K562 (cell line): ENCODE data around the gene LRRC9. TPM values are rescaled to one million over a fixed set of nuclear protein-coding genes. Genes with fewer than 3 reads are reported as not detected.

Source experiments
- ATAC-seq: fragments of 200-7000 bp; cut with Tn5 transposase; 3 replicates; pipeline ENCODE4 v1.9.1; 2020; ENCODE audit warnings: moderate library complexity
- BruUV-seq: library from RNA; stranded (reverse); fragments of 400-500 nt; replicated peaks from 2 replicates; lab custom pipeline; 2021; lab: Mats Ljungman, UMichigan
- CTCF ChIA-PET: fragments of 300-600 bp; formaldehyde crosslinking; extraction: SDS; loops from one replicate; lab custom pipeline; 2021; ENCODE audit warnings: low intra/inter-chr PET ratio; lab: Yijun Ruan, JAX
- POLR2A ChIA-PET: fragments of 300-600, 350-650 bp; sonication (Branson Sonifier 250); formaldehyde crosslinking; extraction: SDS; loops from one replicate; lab custom pipeline; 2021; ENCODE audit warnings: antibody characterized with exemption, inconsistent platforms; lab: Yijun Ruan, JAX
- DNase-seq, 4 experiments: peaks; one replicate each; pipeline versions ENCODE4 v3.0.0 to v3.0.0-alpha.2; 2011 to 2018; ENCODE audit warnings: low spot score in 3 of 4, mixed read lengths in 3 of 4; ENCODE audit errors: extremely low read depth in 1 of 4
- FAIRE-seq: peaks from 2 replicates; lab custom pipeline; 2011; peaks lifted over from hg19 to GRCh38; lab: Jason Lieb, UNC
- H2AFZ ChIP-seq: 2 replicates; pipeline ENCODE4 v1.6.0; 2011; ENCODE audit warnings: low read depth, low read length, control low read depth, inconsistent platforms
- H3K27ac ChIP-seq: fragments of 200-600 bp; 3 replicates; pipeline ENCODE4 v1.8.0; 2011; ENCODE audit warnings: low read depth, mild to moderate bottlenecking, control low read depth, inconsistent platforms, low read length, moderate library complexity, mixed read lengths; ENCODE audit errors: extremely low read depth
- H3K27me3 ChIP-seq, 2 experiments: fragments of 300-600 bp in 1 of 2; 2 replicates in 1 of 2; 3 replicates in 1 of 2; pipeline versions ENCODE4 v1.6.0 to v1.8.0; 2011; ENCODE audit warnings: inconsistent platforms in 2 of 2, low read length in 2 of 2, mild to moderate bottlenecking in 1 of 2, mixed read lengths in 1 of 2, moderate library complexity in 1 of 2; ENCODE audit not compliant: control insufficient read depth in 2 of 2, insufficient read depth in 2 of 2
- H3K36me3 ChIP-seq: fragments of 300-600 bp; 3 replicates; pipeline ENCODE4 v1.8.0; 2011; ENCODE audit warnings: mild to moderate bottlenecking, low read length, inconsistent platforms; ENCODE audit not compliant: control insufficient read depth, insufficient read depth
- H3K4me1 ChIP-seq, 2 experiments: fragments of 200-600 bp in 1 of 2; replicated peaks in 1 of 2; 2 replicates in 1 of 2; 3 replicates in 1 of 2; pipeline versions ENCODE4 v1.5.1 to v1.8.0; 2011; ENCODE audit warnings: inconsistent platforms in 2 of 2, low read length in 2 of 2, mild to moderate bottlenecking in 1 of 2, mixed read lengths in 1 of 2, moderate library complexity in 1 of 2; ENCODE audit not compliant: control insufficient read depth in 2 of 2, insufficient read depth in 2 of 2
- H3K4me2 ChIP-seq: 2 replicates; pipeline ENCODE4 v1.6.1; 2011; ENCODE audit warnings: low read length, control low read depth, inconsistent platforms, mixed read lengths; ENCODE audit not compliant: insufficient read depth
- H3K4me3 ChIP-seq: fragments of 200-600 bp; sonication (generic), shearing (Covaris generic); 2 replicates; pipeline ENCODE4 v1.5.1; 2016; ENCODE audit warnings: control low read depth, inconsistent platforms
- H3K79me2 ChIP-seq: fragments of 200-600 bp; 3 replicates; pipeline ENCODE4 v1.8.0; 2011; ENCODE audit warnings: low read length, inconsistent platforms; ENCODE audit not compliant: control insufficient read depth, insufficient read depth
- H3K9ac ChIP-seq, 2 experiments: 2 replicates each; pipeline versions ENCODE4 v1.6.0 to v1.6.1; 2011; ENCODE audit warnings: low read depth in 2 of 2, low read length in 2 of 2, control low read depth in 1 of 2, inconsistent platforms in 1 of 2, mild to moderate bottlenecking in 1 of 2, mixed read lengths in 1 of 2; ENCODE audit not compliant: insufficient read depth in 1 of 2
- H3K9me1 ChIP-seq: one replicate; pipeline ENCODE4 v1.6.0; 2011; ENCODE audit warnings: inconsistent platforms, mild to moderate bottlenecking, low read length, moderate library complexity; ENCODE audit not compliant: control insufficient read depth, insufficient read depth
- H3K9me3 ChIP-seq: replicated peaks from 2 replicates; pipeline ENCODE4 v1.5.1; 2011; ENCODE audit warnings: low read depth, low read length, inconsistent platforms; ENCODE audit not compliant: control insufficient read depth, insufficient read depth
- H4K20me1 ChIP-seq: replicated peaks from 2 replicates; pipeline ENCODE4 v1.6.1; 2011; ENCODE audit warnings: low read length, inconsistent platforms, mixed read lengths; ENCODE audit not compliant: control insufficient read depth, insufficient read depth
- AFF1 ChIP-seq, 2 experiments: fragments of 450-650 bp; IDR thresholded peaks; 2 replicates each; pipeline ENCODE4 v1.6.1; 2018; ENCODE audit warnings: mild to moderate bottlenecking in 2 of 2, low read depth in 1 of 2; ENCODE audit not compliant: partially characterized antibody in 2 of 2
- CHCHD3 ChIP-seq: fragments of 250-450 bp; sonication (Bioruptor Pico); IDR thresholded peaks from 2 replicates; pipeline ENCODE4 v2.1.2; 2022; ENCODE audit warnings: mild to moderate bottlenecking
- CSDE1 ChIP-seq, 2 experiments: fragments of 450-650 bp; IDR thresholded peaks; 2 replicates each; pipeline ENCODE4 v1.6.1; 2016; ENCODE audit warnings: mild to moderate bottlenecking in 1 of 2
- FOXK1 ChIP-seq: sonication (generic); formaldehyde crosslinking; IDR thresholded peaks from 2 replicates; pipeline ENCODE4 v1.8.0; 2022; ENCODE audit warnings: missing genetic modification reagents, mild to moderate bottlenecking, borderline replicate concordance
- GABPB2 ChIP-seq: fragments of 250-450 bp; sonication (Bioruptor Pico); conservative IDR thresholded peaks from 2 replicates; pipeline ENCODE4 v1.5.1; 2021; ENCODE audit warnings: mild to moderate bottlenecking
- SMAD4 ChIP-seq: fragments of 250-450 bp; sonication (Bioruptor Pico); conservative IDR thresholded peaks from 2 replicates; pipeline ENCODE4 v1.8.0; 2021; ENCODE audit warnings: inconsistent platforms, mild to moderate bottlenecking, moderate library complexity
- ZNF263 ChIP-seq: sonication (generic); formaldehyde crosslinking; IDR thresholded peaks from 2 replicates; pipeline ENCODE4 v1.8.0; 2022; ENCODE audit warnings: mild to moderate bottlenecking, missing genetic modification reagents, borderline replicate concordance
- ZNF274 ChIP-seq: IDR thresholded peaks from 2 replicates; pipeline ENCODE4 v1.6.1; 2011; ENCODE audit warnings: low read depth, mild to moderate bottlenecking, low read length, moderate library complexity, borderline replicate concordance
- ZNF696 ChIP-seq: fragments of 250-450 bp; sonication (Bioruptor Pico); conservative IDR thresholded peaks from 2 replicates; pipeline ENCODE4 v1.4.0; 2020; ENCODE audit warnings: mild to moderate bottlenecking, moderate library complexity
- ZNF699 ChIP-seq: fragments of 250-450 bp; sonication (Bioruptor Pico); IDR thresholded peaks from 2 replicates; pipeline ENCODE4 v1.8.0; 2021; ENCODE audit warnings: mild to moderate bottlenecking, moderate library complexity; ENCODE audit not compliant: insufficient replicate concordance
- WGBS: fragments of 100-300 bp; shearing (Covaris generic); methylation state at CpG from one replicate; pipeline ENCODE4 v1.1.6; 2016; ENCODE audit warnings: low coverage, mixed read lengths; ENCODE audit not compliant: insufficient coverage; ENCODE audit errors: missing lambda C conversion rate; 5-methylcytosine and 5-hydroxymethylcytosine counted together
- in situ Hi-C: fragments of 300-500 bp; cut with MboI; formaldehyde crosslinking; loops from 4 replicates; pipeline ENCODE4 v1.15.0; 2018; ENCODE audit warnings: inconsistent platforms, mixed read lengths
- intact Hi-C: fragments of 100-400 bp; cut with micrococcal nuclease; formaldehyde crosslinking; loops from 2 replicates; pipeline ENCODE4 v1.14.2; 2022
- polyA plus RNA-seq, 8 experiments: library from polyadenylated mRNA; depleted of rRNA in 4 of 8; stranded (reverse) in 5 of 8; unstranded in 3 of 8; fragments of >200 nt; fragmentation: Nextera tagmentation in 2 of 8; fragmentation: Illumina TruSeq in 1 of 8; extraction: Ambion mirVana in 2 of 8; extraction: Trizol in 1 of 8; gene quantifications; 2 replicates each; pipeline versions ENCODE4 v1.2.1 to v1.2.3, GENCODE V29; 2011 to 2014; ENCODE audit warnings: inconsistent platforms in 1 of 8, missing spikeins in 1 of 8
- total RNA-seq, 7 experiments: library from RNA; depleted of rRNA in 6 of 7; stranded (reverse); fragments of >200 nt in 6 of 7; fragmentation: Illumina TruSeq in 2 of 7; extraction: Trizol in 2 of 7; gene quantifications; 2 replicates each; pipeline versions ENCODE4 v1.2.1 to v1.2.3, GENCODE V29; 2011 to 2021; ENCODE audit warnings: low replicate concordance in 1 of 7
- TF ChIP-seq, protein P1 (sequence below): sonication (generic); formaldehyde crosslinking; IDR thresholded peaks from 2 replicates; pipeline ENCODE4 v1.8.0; 2022; ENCODE audit warnings: missing genetic modification reagents, mild to moderate bottlenecking, borderline replicate concordance
- TF ChIP-seq, protein P2 (sequence below): sonication (generic); formaldehyde crosslinking; IDR thresholded peaks from 2 replicates; pipeline ENCODE4 v1.8.0; 2022; ENCODE audit warnings: mild to moderate bottlenecking, missing genetic modification reagents

The LRRC9 gene
- total and polyA plus RNA-seq, 9 of the 15 experiments (the other 6 are each of a cell fraction or from before 2014, with no cell fraction given), result not detected

DNA sequence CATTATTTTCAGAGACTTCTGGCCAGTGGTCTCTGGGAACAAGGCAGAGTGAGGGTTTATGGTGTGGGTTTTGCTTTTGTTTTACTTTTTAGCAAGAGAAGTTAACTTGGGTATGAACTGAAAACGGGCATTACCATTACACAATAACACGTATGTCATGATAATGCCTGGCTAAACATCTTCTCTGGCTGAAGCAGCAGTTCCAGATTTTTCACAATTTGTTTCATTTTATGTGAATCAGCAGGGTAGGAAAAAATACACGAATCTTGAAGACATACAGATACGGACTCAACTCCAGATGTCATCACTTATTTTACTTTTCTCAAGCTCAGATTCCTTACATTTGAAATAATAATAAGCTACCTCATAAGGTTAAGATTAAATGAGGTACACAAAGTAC is 169.3 kb downstream of the LRRC9 start:
- in situ Hi-C loops, result no loop called here
- DNase-seq, result no peak
- TF ChIP-seq ZNF274 (no peak), AFF1 (IDR thresholded peaks at IDR 0.05; ENCODE audit: low read depth in 1 of 2, partially characterized antibody in 2 of 2) (no peak), ZNF696 (CRISPR knock-in tag) (no peak), ZNF263 (CRISPR knock-in tag) (no peak), ZNF699 (no peak), CHCHD3 (CRISPR knock-in tag) (no peak), CSDE1 (IDR thresholded peaks at IDR 0.05) (no peak), SMAD4 (no peak), FOXK1 (CRISPR knock-in tag) (no peak), GABPB2 (CRISPR knock-in tag) (no peak)
- TF ChIP-seq, protein P1, sequence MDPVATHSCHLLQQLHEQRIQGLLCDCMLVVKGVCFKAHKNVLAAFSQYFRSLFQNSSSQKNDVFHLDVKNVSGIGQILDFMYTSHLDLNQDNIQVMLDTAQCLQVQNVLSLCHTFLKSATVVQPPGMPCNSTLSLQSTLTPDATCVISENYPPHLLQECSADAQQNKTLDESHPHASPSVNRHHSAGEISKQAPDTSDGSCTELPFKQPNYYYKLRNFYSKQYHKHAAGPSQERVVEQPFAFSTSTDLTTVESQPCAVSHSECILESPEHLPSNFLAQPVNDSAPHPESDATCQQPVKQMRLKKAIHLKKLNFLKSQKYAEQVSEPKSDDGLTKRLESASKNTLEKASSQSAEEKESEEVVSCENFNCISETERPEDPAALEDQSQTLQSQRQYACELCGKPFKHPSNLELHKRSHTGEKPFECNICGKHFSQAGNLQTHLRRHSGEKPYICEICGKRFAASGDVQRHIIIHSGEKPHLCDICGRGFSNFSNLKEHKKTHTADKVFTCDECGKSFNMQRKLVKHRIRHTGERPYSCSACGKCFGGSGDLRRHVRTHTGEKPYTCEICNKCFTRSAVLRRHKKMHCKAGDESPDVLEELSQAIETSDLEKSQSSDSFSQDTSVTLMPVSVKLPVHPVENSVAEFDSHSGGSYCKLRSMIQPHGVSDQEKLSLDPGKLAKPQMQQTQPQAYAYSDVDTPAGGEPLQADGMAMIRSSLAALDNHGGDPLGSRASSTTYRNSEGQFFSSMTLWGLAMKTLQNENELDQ (CRISPR knock-in tag), result no peak
- TF ChIP-seq, protein P2, sequence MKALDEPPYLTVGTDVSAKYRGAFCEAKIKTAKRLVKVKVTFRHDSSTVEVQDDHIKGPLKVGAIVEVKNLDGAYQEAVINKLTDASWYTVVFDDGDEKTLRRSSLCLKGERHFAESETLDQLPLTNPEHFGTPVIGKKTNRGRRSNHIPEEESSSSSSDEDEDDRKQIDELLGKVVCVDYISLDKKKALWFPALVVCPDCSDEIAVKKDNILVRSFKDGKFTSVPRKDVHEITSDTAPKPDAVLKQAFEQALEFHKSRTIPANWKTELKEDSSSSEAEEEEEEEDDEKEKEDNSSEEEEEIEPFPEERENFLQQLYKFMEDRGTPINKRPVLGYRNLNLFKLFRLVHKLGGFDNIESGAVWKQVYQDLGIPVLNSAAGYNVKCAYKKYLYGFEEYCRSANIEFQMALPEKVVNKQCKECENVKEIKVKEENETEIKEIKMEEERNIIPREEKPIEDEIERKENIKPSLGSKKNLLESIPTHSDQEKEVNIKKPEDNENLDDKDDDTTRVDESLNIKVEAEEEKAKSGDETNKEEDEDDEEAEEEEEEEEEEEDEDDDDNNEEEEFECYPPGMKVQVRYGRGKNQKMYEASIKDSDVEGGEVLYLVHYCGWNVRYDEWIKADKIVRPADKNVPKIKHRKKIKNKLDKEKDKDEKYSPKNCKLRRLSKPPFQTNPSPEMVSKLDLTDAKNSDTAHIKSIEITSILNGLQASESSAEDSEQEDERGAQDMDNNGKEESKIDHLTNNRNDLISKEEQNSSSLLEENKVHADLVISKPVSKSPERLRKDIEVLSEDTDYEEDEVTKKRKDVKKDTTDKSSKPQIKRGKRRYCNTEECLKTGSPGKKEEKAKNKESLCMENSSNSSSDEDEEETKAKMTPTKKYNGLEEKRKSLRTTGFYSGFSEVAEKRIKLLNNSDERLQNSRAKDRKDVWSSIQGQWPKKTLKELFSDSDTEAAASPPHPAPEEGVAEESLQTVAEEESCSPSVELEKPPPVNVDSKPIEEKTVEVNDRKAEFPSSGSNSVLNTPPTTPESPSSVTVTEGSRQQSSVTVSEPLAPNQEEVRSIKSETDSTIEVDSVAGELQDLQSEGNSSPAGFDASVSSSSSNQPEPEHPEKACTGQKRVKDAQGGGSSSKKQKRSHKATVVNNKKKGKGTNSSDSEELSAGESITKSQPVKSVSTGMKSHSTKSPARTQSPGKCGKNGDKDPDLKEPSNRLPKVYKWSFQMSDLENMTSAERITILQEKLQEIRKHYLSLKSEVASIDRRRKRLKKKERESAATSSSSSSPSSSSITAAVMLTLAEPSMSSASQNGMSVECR (CRISPR knock-in tag), result no peak

More for the DNA sequence above, 169.3 kb downstream of the LRRC9 start:
- ChIA-PET POLR2A (no interaction called here), CTCF (no interaction called here)
- ATAC-seq (no peak), FAIRE-seq (no peak)
- no peaks in the 10 kb centered on the region for H3K27me3 ChIP-seq
- H3K79me2 ChIP-seq, result peaks cover 21% of the 10 kb centered on the region
- H3K9me3 ChIP-seq, result no peaks in the 10 kb centered on the region
- H3K4me2 ChIP-seq, result no peak overlapping the region
- intact Hi-C loops, result no loop called here
- peaks cover 0 to 9% of the 10 kb centered on the region in 2 experiments; a peak in 3 of 5 replicates for H3K4me1 ChIP-seq
- WGBS, result 28% methylated on average over 4 of the region's 4 CpGs
- no peak overlapping the region for H3K9ac ChIP-seq
- H2AFZ ChIP-seq, result peak overlapping the region; percentile 66
- BruUV-seq, result no TSS peak
- no peak overlapping the region for H3K4me3 ChIP-seq
- H4K20me1 ChIP-seq, result no peaks in the 10 kb centered on the region
- H3K27ac ChIP-seq, result no peak overlapping the region
- H3K9me1 ChIP-seq, result no peaks in the 10 kb centered on the region
- no peaks in the 10 kb centered on the region for H3K36me3 ChIP-seq
